ENCODE data around the gene GOLGA6C. TPM values are rescaled to one million over a fixed set of nuclear protein-coding genes. Genes with fewer than 3 reads are reported as not detected.

Gene GOLGA6C
- total RNA-seq, 4 donors from 2014 or later: not detected

DNA sequence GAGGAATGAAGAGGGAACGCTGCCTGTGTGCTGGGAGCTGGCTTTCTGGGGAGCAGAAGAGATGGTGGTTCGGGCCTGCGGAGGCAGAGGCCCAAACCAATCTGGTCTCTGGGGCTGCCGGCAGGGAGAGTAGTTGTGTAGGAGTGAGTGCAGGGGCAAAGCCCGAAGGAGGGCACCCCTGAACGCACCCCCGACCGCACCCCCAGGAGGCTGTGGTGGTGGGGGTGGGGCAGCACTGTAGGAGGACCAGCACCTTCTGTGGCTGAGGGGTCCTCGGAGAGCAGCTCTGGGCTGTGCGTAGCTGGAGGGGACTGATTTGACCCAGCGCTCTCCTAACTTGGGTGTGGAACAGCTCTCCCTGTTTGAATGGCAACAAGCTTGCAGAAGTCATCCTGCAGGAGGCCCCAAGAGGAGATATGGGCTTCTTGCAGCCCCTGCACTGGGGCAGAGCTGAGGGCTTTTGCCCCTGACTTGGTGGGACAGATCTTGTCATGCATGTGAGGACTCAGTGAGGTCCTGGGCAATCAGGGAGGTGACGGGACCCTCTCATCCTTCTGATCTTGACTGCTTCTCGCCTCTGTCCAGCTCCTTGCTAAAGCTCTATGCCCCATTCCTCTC is 30.4 kb upstream of the GOLGA6C start:
- TF ChIP-seq, protein P1, sequence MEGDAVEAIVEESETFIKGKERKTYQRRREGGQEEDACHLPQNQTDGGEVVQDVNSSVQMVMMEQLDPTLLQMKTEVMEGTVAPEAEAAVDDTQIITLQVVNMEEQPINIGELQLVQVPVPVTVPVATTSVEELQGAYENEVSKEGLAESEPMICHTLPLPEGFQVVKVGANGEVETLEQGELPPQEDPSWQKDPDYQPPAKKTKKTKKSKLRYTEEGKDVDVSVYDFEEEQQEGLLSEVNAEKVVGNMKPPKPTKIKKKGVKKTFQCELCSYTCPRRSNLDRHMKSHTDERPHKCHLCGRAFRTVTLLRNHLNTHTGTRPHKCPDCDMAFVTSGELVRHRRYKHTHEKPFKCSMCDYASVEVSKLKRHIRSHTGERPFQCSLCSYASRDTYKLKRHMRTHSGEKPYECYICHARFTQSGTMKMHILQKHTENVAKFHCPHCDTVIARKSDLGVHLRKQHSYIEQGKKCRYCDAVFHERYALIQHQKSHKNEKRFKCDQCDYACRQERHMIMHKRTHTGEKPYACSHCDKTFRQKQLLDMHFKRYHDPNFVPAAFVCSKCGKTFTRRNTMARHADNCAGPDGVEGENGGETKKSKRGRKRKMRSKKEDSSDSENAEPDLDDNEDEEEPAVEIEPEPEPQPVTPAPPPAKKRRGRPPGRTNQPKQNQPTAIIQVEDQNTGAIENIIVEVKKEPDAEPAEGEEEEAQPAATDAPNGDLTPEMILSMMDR (IDR thresholded peaks at IDR 0.05): no peak
- H3K36me3 ChIP-seq: no peaks in the 10 kb centered on the region
- no peaks in the 10 kb centered on the region for H3K9me3 ChIP-seq
- H3K4me1 ChIP-seq: no peaks in the 10 kb centered on the region
- peak in 1 of 3 donors; percentile 37 for DNase-seq
- no peaks in the 10 kb centered on the region for H3K27me3 ChIP-seq
- H3K27ac ChIP-seq: no peak overlapping the region
- H3K4me3 ChIP-seq: no peak overlapping the region

- H3K4me1 ChIP-seq: no peaks in the 10 kb centered on the region
- no peaks in the 10 kb centered on the region for H3K9me3 ChIP-seq
- H3K27me3 ChIP-seq: no peaks in the 10 kb centered on the region
- H3K4me3 ChIP-seq: no peak overlapping the region
- DNase-seq: peak in 1 of 3 donors; percentile 33
- no peak overlapping the region for H3K27ac ChIP-seq
- no peaks in the 10 kb centered on the region for H3K36me3 ChIP-seq
- TF ChIP-seq, protein P1 (IDR thresholded peaks at IDR 0.05): no peak
- no peak for TF ChIP-seq POLR2A (IDR thresholded peaks at IDR 0.05)
These were observed 29.3 kb upstream of the GOLGA6C start for GRCh38 chr15:75228787-75229186.

- no peaks in the 10 kb centered on the region for H3K4me1 ChIP-seq
These were observed 28.7 kb upstream of the GOLGA6C start for GRCh38 chr15:75229191-75230015.

GRCh38 chr15:75230016-75230343 is 28.2 kb upstream of the GOLGA6C start:
- H3K4me3 ChIP-seq: no peak overlapping the region
- no peak for DNase-seq
- no peaks in the 10 kb centered on the region for H3K36me3 ChIP-seq
- H3K9me3 ChIP-seq: no peaks in the 10 kb centered on the region
- TF ChIP-seq POLR2A (IDR thresholded peaks at IDR 0.05): no peak
- TF ChIP-seq, protein P1 (IDR thresholded peaks at IDR 0.05): no peak
- no peaks in the 10 kb centered on the region for H3K27me3 ChIP-seq
- H3K27ac ChIP-seq: no peak overlapping the region
- no peaks in the 10 kb centered on the region for H3K4me1 ChIP-seq

More at GRCh38 chr15:75229191-75230015, 28.7 kb upstream of the GOLGA6C start:
- no peak overlapping the region for H3K27ac ChIP-seq
- no peaks in the 10 kb centered on the region for H3K36me3 ChIP-seq
- TF ChIP-seq, protein P1 (IDR thresholded peaks at IDR 0.05): no peak
- TF ChIP-seq POLR2A (IDR thresholded peaks at IDR 0.05): no peak
- no peaks in the 10 kb centered on the region for H3K9me3 ChIP-seq
- H3K4me3 ChIP-seq: no peak overlapping the region
- peak in 1 of 3 donors; percentile 34 for DNase-seq
- no peaks in the 10 kb centered on the region for H3K27me3 ChIP-seq

- Histone ChIP-seq H3K9me3 (no peaks in the 10 kb centered on the region), H3K27me3 (no peaks in the 10 kb centered on the region), H3K27ac (no peak overlapping the region), H3K36me3 (no peaks in the 10 kb centered on the region), H3K4me3 (no peak overlapping the region), H3K4me1 (no peaks in the 10 kb centered on the region)
- no peak for TF ChIP-seq POLR2A (IDR thresholded peaks at IDR 0.05)
- TF ChIP-seq, protein P1 (IDR thresholded peaks at IDR 0.05): no peak
- DNase-seq: peak in 2 of 3 donors; percentile 25 to 37
These were observed 27.4 kb upstream of the GOLGA6C start for GRCh38 chr15:75230551-75231371.

Data from Peyer's patch (tissue), 4 donors.